NCI-H446 treated with DMSO at 0.1 percent for 48 hours (cell line): ENCODE measurements around the gene TRERF1.

Source experiments
- DNase-seq: peaks from one replicate; lab custom pipeline; 2025; lab: John Stamatoyannopoulos, UW

Gene TRERF1

GRCh38 chr6:42304053-42304712 lies 147.5 kb downstream of the TRERF1 start:
- no peak for DNase-seq

DNA sequence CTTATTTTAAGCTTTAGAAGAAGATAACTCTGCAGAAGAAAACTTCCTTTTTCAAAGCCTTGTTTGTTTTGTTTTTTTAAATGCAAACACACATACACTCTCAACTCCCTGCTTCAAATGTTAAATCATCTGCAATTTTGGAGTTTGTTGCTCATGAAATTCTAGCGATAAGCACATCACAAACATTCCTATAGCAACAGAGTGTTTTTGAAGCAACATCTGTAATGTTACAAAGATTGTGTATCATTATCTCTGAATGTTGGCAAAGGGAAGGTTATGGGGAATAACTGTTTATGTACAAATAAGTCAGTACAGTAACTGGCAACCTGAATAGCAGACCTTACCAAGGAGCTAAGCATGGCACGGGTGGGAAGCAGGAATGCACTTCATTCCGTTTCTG lies 149.3 kb downstream of the TRERF1 start:
- DNase-seq: no peak

DNA sequence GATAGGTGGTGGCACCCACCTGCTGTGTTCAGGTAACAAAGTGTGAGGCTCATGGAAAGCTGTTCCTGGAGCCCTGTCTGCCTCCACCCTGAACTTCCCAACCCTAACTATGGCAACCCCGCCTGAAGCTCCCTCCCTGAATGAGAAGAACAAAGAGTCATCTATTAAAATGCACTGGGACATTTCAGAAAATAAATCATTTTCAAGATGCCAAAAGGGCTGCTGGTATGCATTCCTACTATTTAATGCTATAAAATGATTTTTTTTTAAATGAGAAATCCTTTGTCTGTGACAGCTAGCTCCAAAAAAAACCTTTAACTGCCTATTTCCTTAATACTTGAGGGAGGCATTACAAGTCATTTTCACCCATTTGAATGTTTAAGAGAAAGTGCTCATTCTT lies 149.7 kb downstream of the TRERF1 start:
- no peak for DNase-seq

- DNase-seq: no peak
These were observed 151.0 kb downstream of the TRERF1 start for GRCh38 chr6:42300701-42301100.

GRCh38 chr6:42300185-42300584 lies 151.5 kb downstream of the TRERF1 start:
- DNase-seq: no peak

DNA sequence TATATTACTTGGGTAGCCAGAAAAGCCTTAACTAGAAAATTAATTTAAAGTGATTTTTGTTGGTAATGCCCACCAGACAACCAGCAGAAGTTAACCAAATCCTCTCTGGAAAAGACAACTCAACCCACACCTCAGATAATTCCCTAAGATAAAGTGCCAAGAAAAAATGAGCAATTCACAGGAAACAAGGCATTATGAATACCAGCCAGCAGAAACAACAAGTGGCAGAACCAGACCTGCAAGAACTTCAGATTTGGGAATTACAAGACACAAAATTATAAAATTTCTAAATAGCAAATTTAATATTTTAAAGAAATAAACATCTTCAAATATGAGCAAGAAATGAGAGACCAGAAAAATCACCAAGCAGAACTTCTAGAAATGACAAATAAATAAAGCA lies 154.1 kb downstream of the TRERF1 start:
- no peak for DNase-seq

DNA sequence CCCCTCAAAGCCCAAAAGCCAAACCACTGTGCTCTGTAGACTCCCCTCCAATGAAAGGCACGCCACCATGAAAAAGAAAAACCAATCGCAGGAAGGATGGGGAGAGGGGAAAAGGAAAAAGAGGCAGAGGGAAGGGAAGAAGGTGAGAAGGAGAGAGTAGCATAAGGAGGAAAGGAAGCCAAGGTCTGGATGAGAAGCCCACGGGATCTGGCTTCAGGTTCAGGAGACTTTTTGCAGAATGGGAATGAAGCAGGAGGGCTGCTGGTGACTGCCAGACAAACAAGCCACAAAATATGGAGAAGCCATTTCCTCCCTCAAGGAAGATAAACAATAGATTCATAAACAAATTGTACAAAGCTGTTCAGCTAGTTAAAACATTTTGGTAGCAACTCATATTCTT lies 155.1 kb downstream of the TRERF1 start:
- no peak for DNase-seq

- no peak for DNase-seq
These were observed 156.0 kb downstream of the TRERF1 start for GRCh38 chr6:42295677-42296076.

- no peak for DNase-seq
These were observed 156.5 kb downstream of the TRERF1 start for GRCh38 chr6:42295181-42295580.

- DNase-seq: no peak
These were observed 157.0 kb downstream of the TRERF1 start for GRCh38 chr6:42294759-42295158.

GRCh38 chr6:42293386-42293977 lies 158.2 kb downstream of the TRERF1 start:
- no peak for DNase-seq

- no peak for DNase-seq
These were observed 159.6 kb downstream of the TRERF1 start for GRCh38 chr6:42292004-42292740.

DNA sequence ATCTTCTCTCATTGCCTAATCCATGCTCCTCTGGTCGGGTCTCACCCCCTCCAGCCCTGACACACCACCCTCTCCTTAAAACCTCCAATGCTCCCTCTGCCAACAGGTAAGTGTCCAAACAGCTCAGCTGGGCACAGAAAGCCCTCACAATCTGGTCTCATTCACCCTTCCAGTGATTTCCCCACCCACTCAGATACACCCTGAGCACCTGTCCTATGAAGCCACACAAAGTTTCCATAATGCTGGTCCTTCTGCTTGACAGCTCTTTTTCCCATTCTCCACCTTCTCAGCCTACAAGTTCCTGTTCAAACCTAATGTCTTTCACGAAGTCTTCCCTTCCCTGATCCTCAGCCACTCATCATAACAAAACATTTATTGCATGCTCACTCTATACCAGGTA lies 164.0 kb downstream of the TRERF1 start:
- DNase-seq: no peak

GRCh38 chr6:42281570-42281969 lies 170.2 kb downstream of the TRERF1 start:
- no peak for DNase-seq

- DNase-seq: no peak
These were observed 170.7 kb downstream of the TRERF1 start for GRCh38 chr6:42280966-42281533.

DNA sequence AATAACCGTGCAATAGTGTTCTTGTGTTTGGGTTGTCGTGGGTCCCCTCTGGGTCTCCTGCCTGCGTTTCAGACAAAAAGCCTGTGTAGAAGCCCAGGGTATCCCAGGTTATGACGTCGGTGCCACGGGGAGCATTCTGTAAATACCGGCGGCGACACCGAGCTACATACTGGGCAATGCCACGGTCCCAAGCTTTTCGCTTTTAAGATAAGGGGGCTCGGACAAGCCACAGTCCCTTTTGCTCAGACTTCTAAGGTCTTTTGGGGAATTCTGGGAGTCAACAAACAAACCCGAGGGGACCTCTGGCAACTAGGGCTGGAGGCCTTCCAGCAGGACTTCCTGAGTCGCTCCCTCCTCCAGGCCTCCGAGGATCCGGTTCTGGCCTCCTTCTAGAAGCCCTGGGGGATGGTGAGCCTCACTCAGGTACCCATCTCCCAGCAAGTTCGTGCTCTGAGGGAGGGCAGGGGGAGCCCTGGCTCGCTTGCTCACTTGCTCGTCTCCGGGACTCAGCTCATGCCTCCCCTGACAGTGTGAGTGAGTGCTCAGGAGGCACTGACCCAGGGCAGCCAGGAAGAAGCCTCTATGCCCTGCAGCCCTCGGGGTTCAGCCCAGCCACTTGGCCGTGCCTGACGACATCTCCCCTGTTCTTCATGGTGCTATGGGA lies 171.6 kb downstream of the TRERF1 start:
- no peak for DNase-seq

DNA sequence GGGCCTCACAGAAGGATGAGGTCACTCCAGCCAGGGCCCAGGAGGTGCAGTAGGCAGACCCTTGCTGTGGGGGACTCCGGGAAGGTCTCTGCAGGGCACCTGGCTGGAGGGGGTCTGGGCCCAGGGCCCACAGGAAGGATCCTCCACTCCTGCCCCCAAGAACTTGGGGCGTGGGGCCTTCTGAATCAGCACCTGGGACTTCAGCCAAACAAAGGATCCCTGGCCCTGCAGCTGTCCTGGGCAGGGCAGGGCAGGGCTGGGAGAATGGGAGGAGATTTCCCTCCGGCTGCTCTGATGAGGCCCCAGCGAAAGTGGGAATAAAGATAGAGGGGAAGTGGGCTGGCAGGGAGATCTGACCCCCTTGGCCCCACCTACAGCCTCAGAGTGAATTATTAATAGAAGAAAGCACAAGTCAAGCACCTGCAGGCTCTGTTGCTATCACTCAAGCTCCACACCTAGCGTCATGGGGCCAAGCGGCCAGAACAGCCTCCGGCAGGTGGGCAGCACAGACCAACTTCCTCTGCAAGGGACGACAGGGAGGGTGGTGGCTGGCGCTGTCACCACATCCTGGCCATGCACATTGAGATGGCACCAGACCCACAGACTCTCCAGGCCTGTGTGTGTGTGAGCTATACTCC lies 172.5 kb downstream of the TRERF1 start:
- no peak for DNase-seq

GRCh38 chr6:42278131-42278853 lies 173.4 kb downstream of the TRERF1 start:
- DNase-seq: no peak

- DNase-seq: no peak
These were observed 175.5 kb downstream of the TRERF1 start for GRCh38 chr6:42276034-42276890.

DNA sequence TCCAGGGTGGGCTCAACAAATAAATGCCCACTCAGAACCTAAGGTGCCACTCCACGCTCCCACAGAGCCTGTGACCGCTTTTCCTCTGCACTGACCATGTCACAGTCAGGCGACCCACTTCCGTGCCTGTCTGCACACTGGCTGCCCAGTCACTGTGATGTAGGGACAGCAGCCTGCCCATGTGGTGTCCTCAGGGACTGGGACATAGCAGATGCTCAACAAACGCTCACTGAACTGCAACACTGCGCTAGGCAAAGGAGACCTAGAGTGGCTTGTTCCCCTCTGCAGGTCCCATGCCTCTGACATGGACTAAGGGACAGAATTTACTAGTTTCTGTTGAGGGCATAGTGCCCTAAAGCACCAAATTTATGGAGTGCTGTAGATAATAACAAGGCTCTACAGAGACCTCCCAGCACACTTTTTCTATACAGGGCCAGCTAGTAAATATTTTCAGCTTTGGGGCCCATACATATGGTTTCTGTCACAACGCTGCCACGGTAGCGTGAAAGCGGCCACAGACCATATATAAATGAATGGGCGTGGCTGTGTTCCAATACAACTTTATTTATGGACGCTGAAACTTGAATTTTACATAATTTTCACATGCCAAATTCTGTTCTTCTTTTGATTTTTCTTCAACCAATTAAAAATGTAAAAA lies 176.2 kb downstream of the TRERF1 start:
- no peak for DNase-seq
